Tibial nerve (tissue), 4 donors: ENCODE data around the gene SLC25A51. TPM values are rescaled to one million over a fixed set of nuclear protein-coding genes. Genes with fewer than 3 reads are reported as not detected.
A peak's percentile ranks its signal among the peaks of the same experiment; 100 is the strongest.

ENCODE experiments used
- DNase-seq, 2 donors: peaks; one replicate each; pipeline ENCODE4 v3.0.0-alpha.2; 2019; ENCODE audit warnings: low spot score in 2 of 2
- H3K27ac ChIP-seq, 4 donors: fragments of 200-600 bp; sonication (generic) in 3 of 4; one replicate each; pipeline ENCODE4 v1.5.1; 2017 to 2019; ENCODE audit warnings: mild to moderate bottlenecking in 1 of 4
- H3K27me3 ChIP-seq, 2 donors: fragments of 200-600 bp; sonication (generic) in 1 of 2; one replicate each; pipeline versions ENCODE4 v1.5.1 to v1.6.0; 2017 to 2019
- H3K36me3 ChIP-seq, 3 donors: fragments of 200-600 bp; sonication (generic); one replicate each; pipeline ENCODE4 v1.5.1; 2018 to 2019
- H3K4me1 ChIP-seq, 4 donors: fragments of 200-600 bp; sonication (generic) in 3 of 4; one replicate each; pipeline ENCODE4 v1.5.1; 2017 to 2019
- H3K4me3 ChIP-seq, 4 donors: fragments of 200-600 bp; sonication (generic) in 3 of 4; one replicate each; pipeline ENCODE4 v1.5.1; 2017 to 2019; ENCODE audit warnings: mild to moderate bottlenecking in 1 of 4, moderate library complexity in 1 of 4
- H3K9me3 ChIP-seq, 4 donors: fragments of 200-600 bp; sonication (generic) in 3 of 4; one replicate each; pipeline ENCODE4 v1.5.1; 2017 to 2019
- CTCF ChIP-seq, 5 experiments: fragments of 200-600 bp in 3 of 5; fragments of 450-650 bp in 2 of 5; sonication (generic) in 3 of 5; IDR thresholded peaks; one replicate each; pipeline ENCODE4 v1.5.1; 2016 to 2019; ENCODE audit warnings: antibody characterized with exemption in 5 of 5, mild to moderate bottlenecking in 3 of 5, moderate library complexity in 2 of 5
- EP300 ChIP-seq, 2 donors: sonication (generic); formaldehyde crosslinking; IDR thresholded peaks; one replicate each; pipeline ENCODE4 v1.6.1; 2017; ENCODE audit warnings: antibody characterized with exemption in 2 of 2, mild to moderate bottlenecking in 1 of 2
- POLR2A ChIP-seq, 2 donors: fragments of 450-650 bp; IDR thresholded peaks; one replicate each; pipeline ENCODE4 v1.6.1; 2017; ENCODE audit warnings: antibody characterized with exemption in 2 of 2, mild to moderate bottlenecking in 2 of 2, moderate library complexity in 2 of 2
- WGBS, 2 donors: methylation state at CpG; one replicate each; pipeline ENCODE4 v1.1.5; 2018; 5-methylcytosine and 5-hydroxymethylcytosine counted together
- total RNA-seq, 4 donors: library from RNA; depleted of rRNA; stranded (reverse); fragments of >200 nt; gene quantifications; one replicate each; pipeline ENCODE4 v1.1.0, GENCODE V29; 2016

SLC25A51 gene
- total RNA-seq, 4 donors from 2014 or later = 21.6 to 28.4 (median 25.7) TPM

GRCh38 chr9:37946971-37947370, 43.0 kb upstream of the SLC25A51 start:
- WGBS, 2 donors = 92 to 97% methylated on average over 7 of the region's 7 CpGs
- no peak overlapping the region for H3K4me3 ChIP-seq
- no peaks in the 10 kb centered on the region for H3K27me3 ChIP-seq
- H3K9me3 ChIP-seq = no peaks in the 10 kb centered on the region
- no peak overlapping the region for H3K27ac ChIP-seq
- H3K36me3 ChIP-seq = peaks cover 0 to 52% (median 0%) of the 10 kb centered on the region in 3 donors
- no peak for DNase-seq
- TF ChIP-seq EP300 (IDR thresholded peaks at IDR 0.05) (no peak), CTCF (IDR thresholded peaks at IDR 0.05) (no peak), POLR2A (IDR thresholded peaks at IDR 0.05) (no peak)
- peaks cover 0 to 41% (median 14%) of the 10 kb centered on the region in 4 donors for H3K4me1 ChIP-seq

- Histone ChIP-seq H3K9me3 (no peaks in the 10 kb centered on the region), H3K27me3 (no peaks in the 10 kb centered on the region), H3K27ac (no peak overlapping the region), H3K4me1 (peaks cover 0 to 33% (median 14%) of the 10 kb centered on the region in 4 donors), H3K36me3 (peaks cover 0 to 45% (median 0%) of the 10 kb centered on the region in 3 donors), H3K4me3 (no peak overlapping the region)
- no peak for TF ChIP-seq CTCF (IDR thresholded peaks at IDR 0.05)
- TF ChIP-seq EP300 (IDR thresholded peaks at IDR 0.05) = no peak
- no peak for TF ChIP-seq POLR2A (IDR thresholded peaks at IDR 0.05)
- WGBS, 2 donors = 89 to 94% methylated on average over 8 of the region's 8 CpGs
- no peak for DNase-seq
Observed at GRCh38 chr9:37946041-37946440, 42.1 kb upstream of the SLC25A51 start.

GRCh38 chr9:37944671-37945481, 40.9 kb upstream of the SLC25A51 start:
- Histone ChIP-seq H3K36me3 (peaks cover 0 to 39% (median 0%) of the 10 kb centered on the region in 3 donors), H3K4me1 (peaks cover 0 to 31% (median 14%) of the 10 kb centered on the region in 4 donors), H3K4me3 (no peak overlapping the region), H3K27me3 (no peaks in the 10 kb centered on the region), H3K9me3 (no peaks in the 10 kb centered on the region), H3K27ac (peak overlapping the region in 2 of 4 donors; percentile 43 to 53)
- no peak for DNase-seq
- 78% methylated on average over 9 of the region's 9 CpGs for WGBS, 2 donors
- TF ChIP-seq CTCF (IDR thresholded peaks at IDR 0.05) (no peak), POLR2A (IDR thresholded peaks at IDR 0.05) (no peak), EP300 (IDR thresholded peaks at IDR 0.05) (no peak)

GRCh38 chr9:37944266-37944650, 40.3 kb upstream of the SLC25A51 start:
- Histone ChIP-seq H3K9me3 (no peaks in the 10 kb centered on the region), H3K27me3 (no peaks in the 10 kb centered on the region), H3K4me3 (no peak overlapping the region), H3K27ac (peak overlapping the region in 2 of 4 donors; percentile 53 to 58), H3K4me1 (peaks cover 0 to 29% (median 14%) of the 10 kb centered on the region in 4 donors), H3K36me3 (peaks cover 0 to 35% (median 0%) of the 10 kb centered on the region in 3 donors)
- DNase-seq = no peak
- 76 to 77% methylated on average over 7 of the region's 7 CpGs for WGBS, 2 donors
- TF ChIP-seq EP300 (IDR thresholded peaks at IDR 0.05) (no peak), CTCF (IDR thresholded peaks at IDR 0.05) (no peak), POLR2A (IDR thresholded peaks at IDR 0.05) (no peak)
